ENCODE results near the gene BLOC1S6.

BLOC1S6 gene

DNA sequence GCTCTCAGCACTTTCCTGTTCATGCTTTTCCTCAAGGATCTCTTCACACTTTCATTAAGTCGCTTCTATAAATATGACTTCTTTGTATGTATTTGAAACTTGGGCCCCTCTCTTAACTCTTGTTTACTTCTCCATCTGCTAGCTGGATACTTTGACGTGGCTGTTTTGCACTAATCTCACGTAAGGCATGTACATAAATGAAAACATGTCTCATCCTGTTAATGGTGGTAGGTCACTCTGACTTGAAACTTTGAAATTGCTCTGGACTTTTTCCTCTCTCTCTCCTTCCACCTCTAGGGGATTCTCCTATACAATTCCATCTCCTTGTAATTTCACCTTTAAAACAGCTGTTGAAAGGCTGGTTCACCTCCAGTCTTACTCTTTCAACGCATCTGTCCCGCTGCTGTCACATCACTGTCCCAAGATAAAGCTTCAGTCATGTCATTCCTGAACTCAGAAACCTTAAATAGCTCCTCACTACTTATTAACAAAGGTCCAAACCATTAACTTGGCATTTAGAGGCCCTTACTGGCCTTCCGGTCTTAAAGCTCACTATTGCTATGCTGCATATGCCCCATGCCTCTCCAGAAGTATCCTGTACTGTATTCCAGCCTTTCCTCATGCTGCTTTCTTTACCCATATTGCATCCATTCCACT is 1.2 kb downstream of the BLOC1S6 start:
- Histone ChIP-seq H3K4me1 (ENCODE audit: control insufficient read depth, insufficient read depth, low read length) (peaks cover 13% of the 10 kb centered on the region), H3K36me3 (ENCODE audit: control insufficient read depth in 2 of 2, insufficient read depth in 2 of 2, low read length in 2 of 2) (peaks cover 0 to 3% of the 10 kb centered on the region in 2 donors), H3K9me3 (ENCODE audit: control insufficient read depth in 2 of 2, low read length in 2 of 2) (no peaks in the 10 kb centered on the region), H3K4me3 (ENCODE audit: low read length in 2 of 2) (peak overlapping the region; percentile 92 to 98), H3K27me3 (ENCODE audit: control insufficient read depth in 1 of 2, insufficient read depth in 2 of 2, low read length in 2 of 2) (no peaks in the 10 kb centered on the region), H3K9ac (ENCODE audit: low read length in 2 of 2) (peak overlapping the region; percentile 96 to 99), H3K27ac (ENCODE audit: low read length) (peak overlapping the region; percentile 98)

GRCh38 chr15:45589256-45589655 is 2.1 kb downstream of the BLOC1S6 start:
- H3K9me3 ChIP-seq (ENCODE audit: control insufficient read depth in 2 of 2, low read length in 2 of 2), result no peaks in the 10 kb centered on the region
- H3K27me3 ChIP-seq (ENCODE audit: control insufficient read depth in 1 of 2, insufficient read depth in 2 of 2, low read length in 2 of 2), result no peaks in the 10 kb centered on the region
- peak overlapping the region in 1 of 2 donors; percentile 52 for H3K9ac ChIP-seq (ENCODE audit: low read length in 2 of 2)
- peak overlapping the region in 1 of 2 donors; percentile 98 for H3K4me3 ChIP-seq (ENCODE audit: low read length in 2 of 2)
- peaks cover 13% of the 10 kb centered on the region for H3K4me1 ChIP-seq (ENCODE audit: control insufficient read depth, insufficient read depth, low read length)
- H3K27ac ChIP-seq (ENCODE audit: low read length), result no peak overlapping the region
- H3K36me3 ChIP-seq (ENCODE audit: control insufficient read depth in 2 of 2, insufficient read depth in 2 of 2, low read length in 2 of 2), result peaks cover 0 to 3% of the 10 kb centered on the region in 2 donors

GRCh38 chr15:45594319-45594718 is 7.1 kb downstream of the BLOC1S6 start:
- Histone ChIP-seq H3K27ac (ENCODE audit: low read length) (no peak overlapping the region), H3K9me3 (ENCODE audit: control insufficient read depth in 2 of 2, low read length in 2 of 2) (no peaks in the 10 kb centered on the region), H3K9ac (ENCODE audit: low read length in 2 of 2) (no peak overlapping the region), H3K4me3 (ENCODE audit: low read length in 2 of 2) (no peak overlapping the region), H3K27me3 (ENCODE audit: control insufficient read depth in 1 of 2, insufficient read depth in 2 of 2, low read length in 2 of 2) (no peaks in the 10 kb centered on the region), H3K4me1 (ENCODE audit: control insufficient read depth, insufficient read depth, low read length) (no peaks in the 10 kb centered on the region), H3K36me3 (ENCODE audit: control insufficient read depth in 2 of 2, insufficient read depth in 2 of 2, low read length in 2 of 2) (peaks cover 0 to 3% of the 10 kb centered on the region in 2 donors)

DNA sequence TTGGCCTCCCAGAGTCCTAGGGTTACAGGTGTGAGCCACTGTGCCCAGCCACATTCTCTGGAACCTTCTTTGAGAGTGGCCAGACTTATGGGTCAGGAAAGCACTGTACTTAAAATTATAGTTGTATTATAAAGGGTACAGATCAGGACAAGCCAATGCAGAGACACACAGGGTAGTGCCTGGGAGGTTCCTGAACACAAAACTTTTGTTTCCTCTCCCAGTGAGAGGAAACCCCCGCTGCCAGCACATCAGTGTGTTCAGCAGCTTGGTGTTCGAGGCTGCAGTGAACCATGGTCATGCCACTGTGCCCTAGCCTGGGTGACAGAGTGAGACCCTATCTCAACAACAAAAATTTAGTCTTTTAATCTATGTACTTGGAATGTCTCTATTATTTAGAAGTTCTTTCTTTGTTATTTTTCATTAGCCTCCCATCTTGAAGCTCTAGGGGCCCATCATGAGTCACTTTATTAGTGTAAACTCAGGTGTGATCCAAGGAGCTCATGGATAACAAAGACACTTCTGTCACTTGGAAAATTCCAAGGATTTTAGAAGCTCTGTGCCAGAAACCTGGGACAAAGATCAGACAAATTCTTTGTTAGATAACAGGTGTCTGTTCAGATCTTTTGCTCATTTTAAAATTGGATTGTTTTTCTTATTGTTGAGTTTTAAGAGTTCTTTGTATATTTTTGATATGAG is 7.8 kb downstream of the BLOC1S6 start:
- Histone ChIP-seq H3K4me3 (ENCODE audit: low read length in 2 of 2) (no peak overlapping the region), H3K9me3 (ENCODE audit: control insufficient read depth in 2 of 2, low read length in 2 of 2) (no peaks in the 10 kb centered on the region), H3K27ac (ENCODE audit: low read length) (no peak overlapping the region), H3K9ac (ENCODE audit: low read length in 2 of 2) (no peak overlapping the region), H3K36me3 (ENCODE audit: control insufficient read depth in 2 of 2, insufficient read depth in 2 of 2, low read length in 2 of 2) (peaks cover 0 to 3% of the 10 kb centered on the region in 2 donors), H3K27me3 (ENCODE audit: control insufficient read depth in 1 of 2, insufficient read depth in 2 of 2, low read length in 2 of 2) (no peaks in the 10 kb centered on the region), H3K4me1 (ENCODE audit: control insufficient read depth, insufficient read depth, low read length) (no peaks in the 10 kb centered on the region)

- Histone ChIP-seq H3K4me1 (ENCODE audit: control insufficient read depth, insufficient read depth, low read length) (no peaks in the 10 kb centered on the region), H3K4me3 (ENCODE audit: low read length in 2 of 2) (no peak overlapping the region), H3K36me3 (ENCODE audit: control insufficient read depth in 2 of 2, insufficient read depth in 2 of 2, low read length in 2 of 2) (peaks cover 6 to 10% of the 10 kb centered on the region in 2 donors), H3K27me3 (ENCODE audit: control insufficient read depth in 1 of 2, insufficient read depth in 2 of 2, low read length in 2 of 2) (no peaks in the 10 kb centered on the region), H3K27ac (ENCODE audit: low read length) (no peak overlapping the region), H3K9me3 (ENCODE audit: control insufficient read depth in 2 of 2, low read length in 2 of 2) (no peaks in the 10 kb centered on the region), H3K9ac (ENCODE audit: low read length in 2 of 2) (no peak overlapping the region)
These were observed 16.7 kb downstream of the BLOC1S6 start for GRCh38 chr15:45603881-45604280.

- no peaks in the 10 kb centered on the region for H3K4me1 ChIP-seq (ENCODE audit: control insufficient read depth, insufficient read depth, low read length)
- H3K9me3 ChIP-seq (ENCODE audit: control insufficient read depth in 2 of 2, low read length in 2 of 2), result no peaks in the 10 kb centered on the region
- H3K9ac ChIP-seq (ENCODE audit: low read length in 2 of 2), result no peak overlapping the region
- H3K4me3 ChIP-seq (ENCODE audit: low read length in 2 of 2), result no peak overlapping the region
- H3K27ac ChIP-seq (ENCODE audit: low read length), result no peak overlapping the region
- peaks cover 6 to 10% of the 10 kb centered on the region in 2 donors for H3K36me3 ChIP-seq (ENCODE audit: control insufficient read depth in 2 of 2, insufficient read depth in 2 of 2, low read length in 2 of 2)
- no peaks in the 10 kb centered on the region for H3K27me3 ChIP-seq (ENCODE audit: control insufficient read depth in 1 of 2, insufficient read depth in 2 of 2, low read length in 2 of 2)
These were observed 17.1 kb downstream of the BLOC1S6 start for GRCh38 chr15:45604326-45604725.

DNA sequence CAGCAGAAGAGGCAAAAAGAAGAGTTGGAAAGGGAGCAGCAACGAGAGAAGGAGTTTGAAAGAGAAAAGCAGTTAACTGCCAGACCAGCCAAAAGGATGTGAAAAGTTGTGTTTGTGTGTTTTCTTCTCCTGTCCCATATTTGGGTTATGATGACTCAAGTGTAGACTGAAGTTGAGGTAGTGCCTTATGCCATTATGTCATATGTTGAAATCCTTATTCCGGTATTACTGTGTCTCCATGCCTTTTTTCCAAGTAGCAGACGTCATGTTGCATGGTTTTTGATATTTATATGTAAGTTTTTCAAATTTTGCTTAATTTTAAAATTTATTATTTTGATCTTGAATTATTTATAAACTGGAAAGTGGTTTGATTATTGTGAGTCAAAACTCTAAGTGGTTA is 19.2 kb downstream of the BLOC1S6 start:
- H3K9me3 ChIP-seq (ENCODE audit: control insufficient read depth in 2 of 2, low read length in 2 of 2), result no peaks in the 10 kb centered on the region
- H3K27ac ChIP-seq (ENCODE audit: low read length), result no peak overlapping the region
- no peak overlapping the region for H3K4me3 ChIP-seq (ENCODE audit: low read length in 2 of 2)
- no peaks in the 10 kb centered on the region for H3K4me1 ChIP-seq (ENCODE audit: control insufficient read depth, insufficient read depth, low read length)
- H3K9ac ChIP-seq (ENCODE audit: low read length in 2 of 2), result no peak overlapping the region
- no peaks in the 10 kb centered on the region for H3K27me3 ChIP-seq (ENCODE audit: control insufficient read depth in 1 of 2, insufficient read depth in 2 of 2, low read length in 2 of 2)
- H3K36me3 ChIP-seq (ENCODE audit: control insufficient read depth in 2 of 2, insufficient read depth in 2 of 2, low read length in 2 of 2), result peaks cover 6 to 10% of the 10 kb centered on the region in 2 donors

DNA sequence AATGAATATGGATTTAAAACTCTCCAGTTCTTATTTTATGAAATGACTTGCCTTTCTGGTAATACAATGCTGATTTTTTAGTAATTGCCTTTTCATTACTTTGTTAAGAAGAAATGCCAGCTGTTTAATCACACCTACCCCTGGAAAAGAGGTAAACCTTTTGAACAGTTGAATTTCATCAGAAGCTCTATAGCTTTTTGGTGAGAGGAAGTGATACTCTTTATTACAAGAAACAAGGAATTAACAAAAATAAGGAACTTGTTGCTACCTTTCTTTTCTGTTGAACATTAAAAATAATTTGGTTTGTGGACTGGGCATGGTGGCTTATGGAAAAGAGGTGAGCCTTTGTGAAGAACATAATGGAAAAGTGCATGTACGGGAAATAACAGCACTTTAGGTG is 19.7 kb downstream of the BLOC1S6 start:
- no peaks in the 10 kb centered on the region for H3K27me3 ChIP-seq (ENCODE audit: control insufficient read depth in 1 of 2, insufficient read depth in 2 of 2, low read length in 2 of 2)
- H3K4me3 ChIP-seq (ENCODE audit: low read length in 2 of 2), result no peak overlapping the region
- H3K9ac ChIP-seq (ENCODE audit: low read length in 2 of 2), result no peak overlapping the region
- no peak overlapping the region for H3K27ac ChIP-seq (ENCODE audit: low read length)
- H3K9me3 ChIP-seq (ENCODE audit: control insufficient read depth in 2 of 2, low read length in 2 of 2), result no peaks in the 10 kb centered on the region
- H3K36me3 ChIP-seq (ENCODE audit: control insufficient read depth in 2 of 2, insufficient read depth in 2 of 2, low read length in 2 of 2), result peaks cover 6 to 10% of the 10 kb centered on the region in 2 donors
- H3K4me1 ChIP-seq (ENCODE audit: control insufficient read depth, insufficient read depth, low read length), result no peaks in the 10 kb centered on the region

GRCh38 chr15:45611305-45611704 is 24.1 kb downstream of the BLOC1S6 start:
- Histone ChIP-seq H3K4me1 (ENCODE audit: control insufficient read depth, insufficient read depth, low read length) (no peaks in the 10 kb centered on the region), H3K4me3 (ENCODE audit: low read length in 2 of 2) (no peak overlapping the region), H3K36me3 (ENCODE audit: control insufficient read depth in 2 of 2, insufficient read depth in 2 of 2, low read length in 2 of 2) (peaks cover 4 to 10% of the 10 kb centered on the region in 2 donors), H3K9ac (ENCODE audit: low read length in 2 of 2) (no peak overlapping the region), H3K9me3 (ENCODE audit: control insufficient read depth in 2 of 2, low read length in 2 of 2) (no peaks in the 10 kb centered on the region), H3K27ac (ENCODE audit: low read length) (no peak overlapping the region), H3K27me3 (ENCODE audit: control insufficient read depth in 1 of 2, insufficient read depth in 2 of 2, low read length in 2 of 2) (no peaks in the 10 kb centered on the region)

DNA sequence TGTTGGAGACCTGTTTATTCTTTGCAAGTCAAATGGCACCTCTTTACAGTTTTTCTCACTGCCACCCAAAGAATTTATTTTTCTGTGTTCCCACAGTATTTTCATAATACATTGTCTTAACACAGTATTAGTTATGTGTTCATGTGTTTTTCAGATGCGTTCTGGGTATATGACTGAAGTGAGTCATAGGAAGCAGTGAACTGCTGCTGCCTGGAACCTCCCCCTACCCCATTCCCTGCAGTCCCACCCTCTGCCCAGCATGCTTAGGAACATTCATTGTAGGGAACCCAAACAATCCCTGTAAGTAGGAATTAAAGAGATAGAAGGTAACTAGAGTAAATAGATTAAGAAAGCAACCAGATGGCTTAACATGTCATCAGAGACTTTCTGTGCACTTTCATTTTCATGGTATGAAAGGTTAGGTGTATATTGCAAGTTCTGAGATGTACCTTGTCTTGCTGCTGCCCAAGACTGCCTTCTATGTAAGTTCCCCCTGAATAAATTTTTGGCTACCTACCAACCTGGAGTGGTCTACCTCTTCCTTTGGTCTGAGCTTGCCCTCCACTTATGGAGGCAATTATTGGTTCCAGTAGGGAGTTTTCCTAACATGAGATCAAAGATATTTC is 25.7 kb downstream of the BLOC1S6 start:
- H3K4me1 ChIP-seq (ENCODE audit: control insufficient read depth, insufficient read depth, low read length), result no peaks in the 10 kb centered on the region

More for the DNA sequence above, 25.7 kb downstream of the BLOC1S6 start:
- H3K27ac ChIP-seq (ENCODE audit: low read length), result no peak overlapping the region
- no peaks in the 10 kb centered on the region for H3K9me3 ChIP-seq (ENCODE audit: control insufficient read depth in 2 of 2, low read length in 2 of 2)
- peaks cover 0 to 5% of the 10 kb centered on the region in 2 donors for H3K36me3 ChIP-seq (ENCODE audit: control insufficient read depth in 2 of 2, insufficient read depth in 2 of 2, low read length in 2 of 2)
- H3K9ac ChIP-seq (ENCODE audit: low read length in 2 of 2), result no peak overlapping the region
- H3K27me3 ChIP-seq (ENCODE audit: control insufficient read depth in 1 of 2, insufficient read depth in 2 of 2, low read length in 2 of 2), result no peaks in the 10 kb centered on the region
- no peak overlapping the region for H3K4me3 ChIP-seq (ENCODE audit: low read length in 2 of 2)

Measured in stomach smooth muscle (tissue), 2 donors.